ENCODE measurements around the gene ARID4A. TPM values are rescaled to one million over a fixed set of nuclear protein-coding genes. Genes with fewer than 3 reads are reported as not detected.
"Not testable (repeated sequence)": the region's sequence is repeated elsewhere in the genome, so short reads cannot be mapped to it uniquely, and the experiment has no call there.

The ARID4A gene
- total RNA-seq, 4 donors from 2014 or later = 13.6 to 32.6 (median 18.4) TPM

DNA sequence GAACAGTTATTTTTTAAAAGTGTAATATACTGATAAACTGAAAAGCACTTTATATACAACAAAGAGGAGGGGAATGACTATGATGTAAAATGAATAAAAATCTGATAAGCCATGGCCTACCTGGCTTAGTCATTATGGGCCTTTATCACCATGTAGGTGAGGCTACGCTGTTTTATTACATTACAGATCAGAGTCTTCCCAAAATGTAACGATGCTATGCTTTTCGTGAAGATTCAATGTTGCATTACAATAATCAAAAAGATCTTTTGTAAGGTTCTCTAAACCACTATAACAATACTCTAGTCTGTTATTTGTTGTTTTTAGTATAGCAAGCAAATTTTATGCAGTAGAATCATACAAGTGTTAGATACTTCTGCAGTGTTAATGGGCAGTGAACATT, 34.2 kb downstream of the ARID4A start:
- DNase-seq (ENCODE audit: low spot score in 2 of 2) = no peak
- WGBS, 2 donors = 84 to 95% methylated on average over 3 of the region's 3 CpGs
- no peak overlapping the region for H3K4me3 ChIP-seq (ENCODE audit: low read depth, poor library complexity, severe bottlenecking)
- intact Hi-C loops (cut with DNase I; ENCODE audit: low total_unique reads) = no loop called here
- no peak for TF ChIP-seq POLR2A (IDR thresholded peaks at IDR 0.05)
- TF ChIP-seq, protein P1, sequence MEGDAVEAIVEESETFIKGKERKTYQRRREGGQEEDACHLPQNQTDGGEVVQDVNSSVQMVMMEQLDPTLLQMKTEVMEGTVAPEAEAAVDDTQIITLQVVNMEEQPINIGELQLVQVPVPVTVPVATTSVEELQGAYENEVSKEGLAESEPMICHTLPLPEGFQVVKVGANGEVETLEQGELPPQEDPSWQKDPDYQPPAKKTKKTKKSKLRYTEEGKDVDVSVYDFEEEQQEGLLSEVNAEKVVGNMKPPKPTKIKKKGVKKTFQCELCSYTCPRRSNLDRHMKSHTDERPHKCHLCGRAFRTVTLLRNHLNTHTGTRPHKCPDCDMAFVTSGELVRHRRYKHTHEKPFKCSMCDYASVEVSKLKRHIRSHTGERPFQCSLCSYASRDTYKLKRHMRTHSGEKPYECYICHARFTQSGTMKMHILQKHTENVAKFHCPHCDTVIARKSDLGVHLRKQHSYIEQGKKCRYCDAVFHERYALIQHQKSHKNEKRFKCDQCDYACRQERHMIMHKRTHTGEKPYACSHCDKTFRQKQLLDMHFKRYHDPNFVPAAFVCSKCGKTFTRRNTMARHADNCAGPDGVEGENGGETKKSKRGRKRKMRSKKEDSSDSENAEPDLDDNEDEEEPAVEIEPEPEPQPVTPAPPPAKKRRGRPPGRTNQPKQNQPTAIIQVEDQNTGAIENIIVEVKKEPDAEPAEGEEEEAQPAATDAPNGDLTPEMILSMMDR (IDR thresholded peaks at IDR 0.05) = no peak

- DNase-seq (ENCODE audit: low spot score in 2 of 2); H3K4me3 ChIP-seq (ENCODE audit: low read depth, poor library complexity, severe bottlenecking); intact Hi-C loops (cut with DNase I; ENCODE audit: low total_unique reads): not testable (repeated sequence)
- 76 to 87% methylated on average over 4 of the region's 4 CpGs for WGBS, 2 donors
Measured at GRCh38 chr14:58339666-58340065, 41.3 kb downstream of the ARID4A start.

- intact Hi-C loops (cut with DNase I; ENCODE audit: low total_unique reads) = no loop called here
- no peak for TF ChIP-seq POLR2A (IDR thresholded peaks at IDR 0.05)
- TF ChIP-seq, protein P1 (IDR thresholded peaks at IDR 0.05) = no peak
- DNase-seq (ENCODE audit: low spot score in 2 of 2) = no peak
- no peak overlapping the region for H3K4me3 ChIP-seq (ENCODE audit: low read depth, poor library complexity, severe bottlenecking)
- WGBS, 2 donors = 78 to 85% methylated on average over 4 of the region's 4 CpGs
Measured at GRCh38 chr14:58341152-58341748, 42.9 kb downstream of the ARID4A start.

DNA sequence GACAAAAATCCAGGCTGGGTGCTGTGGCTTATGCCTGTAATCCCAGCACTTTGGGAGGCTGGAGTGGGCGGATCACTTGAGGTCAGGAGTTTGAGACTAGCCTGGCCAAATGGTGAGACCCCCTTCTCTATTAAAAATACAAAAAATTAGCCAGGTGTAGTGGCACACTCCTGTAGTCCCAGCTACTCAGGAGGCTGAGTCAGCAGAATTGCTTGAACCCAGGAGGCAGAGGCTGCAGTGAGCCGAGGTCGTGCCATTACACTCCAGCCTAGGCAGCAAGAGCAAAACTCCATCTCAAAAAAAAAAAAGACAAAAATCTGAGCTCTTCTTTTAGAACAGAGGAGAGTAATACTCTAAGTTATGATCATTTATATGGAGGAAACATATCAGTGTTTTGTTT, 45.2 kb downstream of the ARID4A start:
- WGBS, 2 donors = 90 to 96% methylated on average over 3 of the region's 3 CpGs
- DNase-seq (ENCODE audit: low spot score in 2 of 2); H3K4me3 ChIP-seq (ENCODE audit: low read depth, poor library complexity, severe bottlenecking); intact Hi-C loops (cut with DNase I; ENCODE audit: low total_unique reads): not testable (repeated sequence)

GRCh38 chr14:58353516-58354299, 55.4 kb downstream of the ARID4A start:
- intact Hi-C loops (cut with DNase I; ENCODE audit: low total_unique reads) = no loop called here
- no peak overlapping the region for H3K4me3 ChIP-seq (ENCODE audit: low read depth, poor library complexity, severe bottlenecking)
- no peak for DNase-seq (ENCODE audit: low spot score in 2 of 2)
- WGBS, 2 donors = 70 to 71% methylated on average over 4 of the region's 4 CpGs
- TF ChIP-seq, protein P1 (IDR thresholded peaks at IDR 0.05) = no peak
- TF ChIP-seq POLR2A (IDR thresholded peaks at IDR 0.05) = no peak

DNA sequence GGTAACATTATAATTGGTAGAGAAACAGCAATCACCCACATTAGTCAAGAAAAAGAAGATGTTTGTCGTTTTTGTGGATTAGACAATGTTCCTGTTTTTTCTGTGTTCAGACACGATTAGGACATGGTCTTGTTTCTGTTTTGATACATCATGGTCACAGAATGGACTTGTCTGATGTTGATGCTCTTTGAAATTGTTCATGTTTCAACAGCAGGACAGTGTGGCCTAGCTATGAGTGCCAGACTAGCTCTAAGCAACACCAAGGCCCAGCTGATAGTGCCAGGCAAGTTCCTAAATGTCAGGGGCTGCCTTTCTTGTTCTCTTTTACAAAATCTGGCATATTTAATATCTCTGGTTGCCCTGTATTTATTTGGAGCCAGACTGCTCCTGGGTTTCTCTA, 56.5 kb downstream of the ARID4A start:
- H3K4me3 ChIP-seq (ENCODE audit: low read depth, poor library complexity, severe bottlenecking) = no peak overlapping the region
- TF ChIP-seq POLR2A (IDR thresholded peaks at IDR 0.05) = no peak
- TF ChIP-seq, protein P1 (IDR thresholded peaks at IDR 0.05) = no peak
- WGBS, 2 donors = 77 to 82% methylated on average over 2 of the region's 2 CpGs
- DNase-seq (ENCODE audit: low spot score in 2 of 2) = no peak
- intact Hi-C loops (cut with DNase I; ENCODE audit: low total_unique reads) = no loop called here

Data from lower leg skin (tissue), 4 donors.